ENCODE measurements around the gene WDFY2. TPM values are rescaled to one million over a fixed set of nuclear protein-coding genes. Genes with fewer than 3 reads are reported as not detected.
A peak's percentile ranks its signal among the peaks of the same experiment; 100 is the strongest.

Gene WDFY2
- total and polyA plus RNA-seq, 2 of the 13 experiments (the other 11 are each of a cell fraction or from before 2014, with no cell fraction given) = 22.6 to 27.0 TPM

DNA sequence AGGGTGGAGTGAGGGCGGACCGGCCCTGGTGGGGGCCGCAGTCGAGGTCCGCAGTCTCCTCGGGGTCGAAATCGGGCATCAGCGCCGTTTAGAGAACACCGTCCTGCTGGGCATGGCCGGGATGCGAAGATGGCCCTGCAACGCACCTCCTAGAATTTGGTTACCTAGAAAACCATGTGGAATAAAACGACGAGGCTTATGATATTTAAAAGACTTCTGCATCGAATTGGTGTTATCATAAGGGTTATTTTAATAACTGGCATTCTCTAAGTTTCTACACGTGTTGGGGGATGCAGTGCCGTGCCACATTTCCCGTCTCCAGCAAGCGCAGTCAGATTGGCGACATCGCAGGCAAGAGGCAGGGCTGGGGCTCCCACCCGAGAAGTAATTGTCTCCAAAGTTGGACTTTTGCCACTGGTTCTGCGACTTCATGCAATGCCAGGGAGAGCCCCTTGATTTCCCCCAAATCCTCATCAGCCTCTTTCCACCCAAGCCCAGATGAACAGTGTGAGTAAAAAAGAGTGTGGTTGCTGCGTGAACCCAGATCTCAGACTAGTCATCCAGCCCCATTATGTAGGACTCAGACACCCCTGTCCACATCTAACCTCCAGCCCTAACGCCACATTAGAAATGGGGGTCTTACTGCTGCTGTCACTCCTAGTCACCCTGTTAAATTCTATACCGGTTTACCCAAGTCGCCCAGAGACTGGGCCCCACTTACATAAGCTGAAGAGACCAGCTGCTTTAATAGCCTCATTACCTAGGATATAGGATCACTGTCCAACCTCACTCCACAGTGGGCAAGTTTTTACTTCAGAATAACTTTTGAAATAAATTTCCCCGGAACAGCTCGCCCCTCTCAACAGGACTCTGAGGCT is 220.3 kb downstream of the WDFY2 start (continued):
- TF ChIP-seq HNF1B (CRISPR knock-in tag; IDR thresholded peaks at IDR 0.05) = 0 out of 2 replicates have a peak, but pooled peaks have one; percentile 46
- TF ChIP-seq RAD21 (CRISPR knock-in tag; IDR thresholded peaks at IDR 0.05) = 0 out of 2 replicates have a peak, but pooled peaks have one; percentile 6
- TF ChIP-seq KMT2B (CRISPR knock-in tag; IDR thresholded peaks at IDR 0.05) = no peak
- 0 out of 2 replicates have a peak, but pooled peaks have one; percentile 1 for TF ChIP-seq MED1 (CRISPR knock-in tag; IDR thresholded peaks at IDR 0.05)
- TF ChIP-seq POLR2A (IDR thresholded peaks at IDR 0.05; ENCODE audit: insufficient read depth in 1 of 2, low read depth in 2 of 2, low read length in 2 of 2) = no peak
- TF ChIP-seq NONO (IDR thresholded peaks at IDR 0.05) = no peak
- 0 out of 2 replicates have a peak, but pooled peaks have one; percentile 5 for TF ChIP-seq NONO (CRISPR knock-in tag; conservative IDR thresholded peaks at IDR 0.05)
- peak; percentile 8; the same call in 1 of the 2 replicates for TF ChIP-seq ZNF414 (CRISPR knock-in tag; IDR thresholded peaks at IDR 0.05)
- TF ChIP-seq ZNF687 (CRISPR knock-in tag; IDR thresholded peaks at IDR 0.05) = peak; percentile 74; the same call in 1 of the 2 replicates
- TF ChIP-seq PRMT3 (CRISPR knock-in tag; IDR thresholded peaks at IDR 0.05; ENCODE audit: borderline replicate concordance, low read depth) = 0 out of 2 replicates have a peak, but pooled peaks have one; percentile 5
- no peak for TF ChIP-seq ZNF552 (CRISPR knock-in tag; IDR thresholded peaks at IDR 0.05; ENCODE audit: borderline replicate concordance)
- no peak for TF ChIP-seq U2AF1 (optimal IDR thresholded peaks at IDR 0.05; ENCODE audit: low read depth, low read length)
- TF ChIP-seq PLSCR1 (CRISPR knock-in tag; IDR thresholded peaks at IDR 0.05; ENCODE audit: borderline replicate concordance) = 0 out of 2 replicates have a peak, but pooled peaks have one; percentile 61
- no peak for TF ChIP-seq CENPBD1 (CRISPR knock-in tag; IDR thresholded peaks at IDR 0.05; ENCODE audit: borderline replicate concordance, low read depth)
- TF ChIP-seq HNRNPLL (IDR thresholded peaks at IDR 0.05; ENCODE audit: low read depth, low read length, poor library complexity, severe bottlenecking) = peak; percentile 34
- no peak for TF ChIP-seq MTA1 (CRISPR knock-in tag; IDR thresholded peaks at IDR 0.05; ENCODE audit: borderline replicate concordance)
- no peak for TF ChIP-seq ZNF580 (CRISPR knock-in tag; IDR thresholded peaks at IDR 0.05; ENCODE audit: borderline replicate concordance, low read depth)
- TF ChIP-seq, protein P1, sequence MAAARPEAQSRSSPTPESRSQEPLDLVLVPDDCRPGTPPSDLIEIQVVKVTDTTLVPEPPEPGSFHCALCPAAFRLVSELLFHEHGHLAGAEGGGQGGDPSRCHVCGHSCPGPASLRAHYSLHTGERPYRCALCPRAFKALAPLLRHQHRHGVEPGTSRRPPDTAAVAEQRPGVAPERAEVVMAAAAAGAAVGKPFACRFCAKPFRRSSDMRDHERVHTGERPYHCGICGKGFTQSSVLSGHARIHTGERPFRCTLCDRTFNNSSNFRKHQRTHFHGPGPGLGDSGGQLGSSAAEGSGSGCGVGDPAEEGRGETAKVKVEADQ (CRISPR knock-in tag; IDR thresholded peaks at IDR 0.05; ENCODE audit: borderline replicate concordance) = no peak

Measured in HepG2 (cell line).